Measurements from ENCODE around the gene BEST1.

The BEST1 gene

GRCh38 chr11:61916737-61917333 is 33.3 kb upstream of the BEST1 start:
- DNase-seq = no peak

- no peak for DNase-seq
These were observed 32.6 kb upstream of the BEST1 start, which contains the start of gene RAB3IL1 for GRCh38 chr11:61917334-61918109. RAB3IL1 (minus strand) TSS chr11:61917566; CDS start chr11:61917367, 199 bp downstream.

GRCh38 chr11:61918251-61918937 is 31.8 kb upstream of the BEST1 start:
- DNase-seq = no peak

GRCh38 chr11:61918938-61919704 is 31.0 kb upstream of the BEST1 start:
- no peak for DNase-seq

GRCh38 chr11:61919705-61920631 is 30.2 kb upstream of the BEST1 start:
- no peak for DNase-seq

GRCh38 chr11:61921446-61921845 is 28.7 kb upstream of the BEST1 start:
- no peak for DNase-seq

- no peak for DNase-seq
These were observed 27.6 kb upstream of the BEST1 start for GRCh38 chr11:61922539-61922938.

- no peak for DNase-seq
These were observed 26.7 kb upstream of the BEST1 start for GRCh38 chr11:61923166-61924063.

- DNase-seq = no peak
These were observed 26.1 kb upstream of the BEST1 start for GRCh38 chr11:61924064-61924455.

GRCh38 chr11:61925736-61926135 is 24.4 kb upstream of the BEST1 start:
- no peak for DNase-seq

GRCh38 chr11:61926235-61926634 is 23.9 kb upstream of the BEST1 start:
- no peak for DNase-seq

GRCh38 chr11:61927501-61927900 is 22.6 kb upstream of the BEST1 start:
- DNase-seq = no peak

- DNase-seq = no peak
These were observed 21.5 kb upstream of the BEST1 start for GRCh38 chr11:61928606-61929005.

GRCh38 chr11:61930933-61931332 is 19.2 kb upstream of the BEST1 start:
- DNase-seq = no peak

- DNase-seq = no peak
These were observed 14.3 kb upstream of the BEST1 start for GRCh38 chr11:61935861-61936260.

- no peak for DNase-seq
These were observed 9.7 kb upstream of the BEST1 start for GRCh38 chr11:61940466-61940865.

GRCh38 chr11:61945191-61945590 is 5.0 kb upstream of the BEST1 start:
- no peak for DNase-seq

- no peak for DNase-seq
These were observed 3.3 kb upstream of the BEST1 start for GRCh38 chr11:61946894-61947293.

GRCh38 chr11:61947486-61948210 is 2.5 kb upstream of the BEST1 start:
- DNase-seq = peak; percentile 60

GRCh38 chr11:61948505-61948904 is 1.6 kb upstream of the BEST1 start:
- DNase-seq = no peak
